Transverse colon (tissue), 4 donors: ENCODE data around the gene DHRS4. TPM values are rescaled to one million over a fixed set of nuclear protein-coding genes. Genes with fewer than 3 reads are reported as not detected.
"Not testable (repeated sequence)": the region's sequence is repeated elsewhere in the genome, so short reads cannot be mapped to it uniquely, and the experiment has no call there.

Source experiments
- DNase-seq: peaks from one replicate; pipeline ENCODE4 v3.0.0-alpha.2; 2019
- H3K27ac ChIP-seq, 4 donors: fragments of 200-600 bp; sonication (generic); 2 replicates each; pipeline ENCODE4 v1.5.1; 2016 to 2018; ENCODE audit warnings: inconsistent platforms in 4 of 4
- H3K27me3 ChIP-seq: fragments of 200-600 bp; sonication (generic); 2 replicates; pipeline ENCODE4 v1.5.1; 2017; ENCODE audit warnings: inconsistent platforms
- H3K36me3 ChIP-seq, 4 donors: fragments of 200-600 bp; sonication (generic); 2 replicates each; pipeline ENCODE4 v1.5.1; 2017 to 2019; ENCODE audit warnings: inconsistent platforms in 4 of 4
- H3K4me1 ChIP-seq, 4 donors: fragments of 200-600 bp; sonication (generic); 2 replicates each; pipeline ENCODE4 v1.5.1; 2017 to 2020; ENCODE audit warnings: inconsistent platforms in 4 of 4
- H3K4me3 ChIP-seq, 4 donors: fragments of 200-600 bp; sonication (generic); 1 replicate in 1 of 4; 2 replicates in 3 of 4; pipeline versions ENCODE4 v1.5.1 to v1.6.1; 2017 to 2019; ENCODE audit warnings: inconsistent platforms in 4 of 4
- H3K9me3 ChIP-seq, 2 donors: fragments of 200-600 bp; sonication (generic); 2 replicates each; pipeline ENCODE4 v1.5.1; 2017 to 2019; ENCODE audit warnings: inconsistent platforms in 2 of 2
- CTCF ChIP-seq, 5 experiments: fragments of 200-600 bp in 3 of 5; fragments of 450-650 bp in 2 of 5; sonication (generic) in 3 of 5; IDR thresholded peaks; 1 replicate in 2 of 5; 2 replicates in 3 of 5; pipeline ENCODE4 v1.5.1; 2016 to 2017; ENCODE audit warnings: antibody characterized with exemption in 5 of 5, inconsistent platforms in 3 of 5, mild to moderate bottlenecking in 2 of 5, moderate library complexity in 1 of 5
- EP300 ChIP-seq: sonication (generic); formaldehyde crosslinking; IDR thresholded peaks from one replicate; pipeline ENCODE4 v1.6.1; 2017; ENCODE audit warnings: antibody characterized with exemption, low read depth
- POLR2A ChIP-seq: fragments of 450-650 bp; IDR thresholded peaks from one replicate; pipeline ENCODE4 v1.6.1; 2016; ENCODE audit warnings: antibody characterized with exemption, mild to moderate bottlenecking, moderate library complexity
- POLR2AphosphoS5 ChIP-seq, 3 donors: sonication (generic); formaldehyde crosslinking; IDR thresholded peaks; one replicate each; pipeline ENCODE4 v1.6.1; 2016; ENCODE audit warnings: antibody characterized with exemption in 3 of 3
- WGBS, 2 donors: methylation state at CpG; one replicate each; pipeline ENCODE4 v1.1.5; 2018; ENCODE audit warnings: low coverage in 1 of 2; 5-methylcytosine and 5-hydroxymethylcytosine counted together
- in situ Hi-C, 4 donors: fragments of 200-750 bp; cut with MboI; loops; one replicate each; pipeline versions ENCODE4 v1.15.0 to v1.15.1; 2017; ENCODE audit warnings: low sequenced_read_pairs in 3 of 4, low pct_ligation_motif_present in 1 of 4, low pct_unique_long_range_greater_than_20kb in 1 of 4
- intact Hi-C: fragments of 100-400 bp; cut with DNase I; formaldehyde crosslinking; loops from one replicate; pipeline ENCODE4 v1.15.1; 2023; ENCODE audit warnings: low total_unique reads
- total RNA-seq, 4 donors: library from RNA; depleted of rRNA; stranded (reverse); fragments of >200 nt; gene quantifications; one replicate each; pipeline ENCODE4 v1.1.0, GENCODE V29; 2016

Gene DHRS4
- total RNA-seq, 4 donors from 2014 or later, result 29.9 to 54.9 (median 42.6) TPM

- WGBS, 2 donors, result 87% methylated on average over 7 of the region's 7 CpGs; no CpG with 5 or more reads in 1 of the 2 donors
Observed at GRCh38 chr14:23942587-23942986, 11.0 kb upstream of the DHRS4 start.

GRCh38 chr14:23949069-23949468, 4.5 kb upstream of the DHRS4 start:
- H3K27me3 ChIP-seq, H3K36me3 ChIP-seq: not testable (repeated sequence)
- 80 to 90% methylated on average over 1 to 2 of the region's 2 CpGs for WGBS, 2 donors

More at GRCh38 chr14:23942587-23942986, 11.0 kb upstream of the DHRS4 start:
- no peaks in the 10 kb centered on the region for H3K27me3 ChIP-seq
- DNase-seq, result no peak
- no peaks in the 10 kb centered on the region for H3K36me3 ChIP-seq
- no peaks in the 10 kb centered on the region for H3K9me3 ChIP-seq
- in situ Hi-C loops, result loop anchor here in 2 of 4 donors (25.0 kb wide), 1 partner anchor 305 kb away; the partner anchor contains the start of gene DHRS2 (in 2 of the 2)
- TF ChIP-seq POLR2A (no peak), EP300 (no peak), POLR2AphosphoS5 (IDR thresholded peaks at IDR 0.05) (no peak), CTCF (IDR thresholded peaks at IDR 0.05) (no peak)
- no peak overlapping the region for H3K27ac ChIP-seq
- H3K4me1 ChIP-seq, result no peaks in the 10 kb centered on the region
- intact Hi-C loops, result no loop called here
- no peak overlapping the region for H3K4me3 ChIP-seq

GRCh38 chr14:23950411-23951135, 3.0 kb upstream of the DHRS4 start:
- TF ChIP-seq POLR2AphosphoS5 (IDR thresholded peaks at IDR 0.05) (no peak), CTCF (IDR thresholded peaks at IDR 0.05) (no peak), EP300 (no peak), POLR2A (no peak)
- no peaks in the 10 kb centered on the region for H3K36me3 ChIP-seq
- DNase-seq, result no peak
- 97 to 100% methylated on average over 2 to 6 of the region's 6 CpGs for WGBS, 2 donors
- in situ Hi-C loops, result no loop called here
- H3K4me1 ChIP-seq, result peaks cover 7 to 18% (median 15%) of the 10 kb centered on the region in 4 donors
- H3K9me3 ChIP-seq, result no peaks in the 10 kb centered on the region
- no peaks in the 10 kb centered on the region for H3K27me3 ChIP-seq
- intact Hi-C loops, result no loop called here
- H3K4me3 ChIP-seq, result no peak overlapping the region
- no peak overlapping the region for H3K27ac ChIP-seq

More at GRCh38 chr14:23949069-23949468, 4.5 kb upstream of the DHRS4 start:
- DNase-seq, H3K4me1 ChIP-seq, intact Hi-C loops, H3K27ac ChIP-seq, H3K4me3 ChIP-seq, H3K9me3 ChIP-seq: not testable (repeated sequence)
- in situ Hi-C loops, result loop anchor here in 2 of 4 donors (25.0 kb wide), 1 partner anchor 312 kb away; the partner anchor contains the start of gene DHRS2 (in 2 of the 2)

- in situ Hi-C loops, intact Hi-C loops, H3K36me3 ChIP-seq, H3K9me3 ChIP-seq, H3K4me3 ChIP-seq, DNase-seq, H3K27me3 ChIP-seq, H3K27ac ChIP-seq: not testable (repeated sequence)
- peaks cover 7 to 18% (median 15%) of the 10 kb centered on the region in 4 donors for H3K4me1 ChIP-seq
- 89 to 92% methylated on average over 3 of the region's 3 CpGs for WGBS, 2 donors
Observed at GRCh38 chr14:23951136-23951466, 2.5 kb upstream of the DHRS4 start.

GRCh38 chr14:23951590-23952201, 1.9 kb upstream of the DHRS4 start:
- Histone ChIP-seq H3K4me3 (no peak overlapping the region), H3K4me1 (peaks cover 7 to 18% (median 15%) of the 10 kb centered on the region in 4 donors), H3K36me3 (no peaks in the 10 kb centered on the region), H3K27me3 (no peaks in the 10 kb centered on the region), H3K9me3 (no peaks in the 10 kb centered on the region), H3K27ac (no peak overlapping the region)
- in situ Hi-C loops (no loop called here), intact Hi-C loops (no loop called here)
- WGBS, 2 donors, result 50 to 76% methylated on average over 1 to 8 of the region's 8 CpGs
- no peak for DNase-seq
- no peak for TF ChIP-seq EP300
- TF ChIP-seq POLR2AphosphoS5 (IDR thresholded peaks at IDR 0.05), result no peak
- TF ChIP-seq CTCF (IDR thresholded peaks at IDR 0.05), result no peak
- TF ChIP-seq POLR2A, result no peak

- H3K36me3 ChIP-seq, H3K9me3 ChIP-seq, DNase-seq, H3K27me3 ChIP-seq, in situ Hi-C loops, intact Hi-C loops: not testable (repeated sequence)
- Histone ChIP-seq H3K4me1 (peaks cover 7 to 18% (median 15%) of the 10 kb centered on the region in 4 donors), H3K27ac (peak overlapping the region; percentile 85 to 96 (median 89)), H3K4me3 (peak overlapping the region; percentile 51 to 85 (median 65))
- 50% methylated on average over 6 of the region's 6 CpGs; no CpG with 5 or more reads in 1 of the 2 donors for WGBS, 2 donors
Observed at GRCh38 chr14:23953116-23953463, 480 bp upstream of the DHRS4 start.
